ENCODE data around the gene CCDC43.
"Not testable (repeated sequence)": the region's sequence is repeated elsewhere in the genome, so short reads cannot be mapped to it uniquely, and the experiment has no call there.

CCDC43 gene

DNA sequence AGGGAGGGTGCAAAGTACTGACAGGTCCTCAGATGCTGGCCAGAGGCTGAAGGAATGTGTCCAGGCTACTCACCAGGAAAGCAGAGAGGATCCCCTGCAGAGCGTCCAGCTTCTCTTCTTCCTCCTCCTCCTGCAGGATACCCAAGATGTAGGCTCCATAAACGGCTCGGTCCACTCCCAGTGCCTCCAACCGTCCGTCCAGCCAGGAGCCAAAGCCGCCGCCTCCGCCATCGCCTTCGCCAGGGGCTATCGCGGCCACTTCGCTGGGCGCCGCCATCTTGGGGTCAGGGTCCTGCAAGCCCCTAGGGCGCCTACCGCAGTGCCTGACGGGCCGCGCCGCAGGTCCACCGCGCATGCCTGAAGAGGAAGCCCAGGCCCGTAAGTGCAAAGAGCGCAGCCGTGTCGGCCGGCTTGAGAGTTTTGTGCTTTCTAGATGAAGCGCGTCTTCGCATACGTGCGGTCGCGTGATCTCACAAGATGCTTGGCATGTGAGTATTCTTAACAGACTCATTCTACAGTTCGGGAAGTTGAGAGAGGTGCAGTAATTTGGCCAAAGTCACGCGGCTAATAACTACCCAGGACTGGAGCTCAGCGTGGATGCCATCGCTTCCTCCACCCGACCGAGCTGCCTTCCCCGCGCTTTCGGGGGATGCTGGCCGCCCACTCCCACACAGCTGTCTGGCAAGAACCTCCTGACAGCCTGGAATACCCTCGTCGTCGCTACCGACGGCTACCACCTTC, at the start of gene CCDC43:
Gene CCDC43 (minus strand): TSS at position 300 of the 741 bp plus-strand sequence. CDS start 23 bp downstream, at position 277.
- DNase-seq (ENCODE audit: low read depth in 2 of 3, low spot score in 1 of 3): peak; percentile 88 to 92 (median 92)

GRCh38 chr17:44738214-44738906, 48.8 kb upstream of the CCDC43 start:
- DNase-seq (ENCODE audit: low read depth in 2 of 3, low spot score in 1 of 3): no peak

GRCh38 chr17:44736551-44737240, 47.1 kb upstream of the CCDC43 start:
- no peak for DNase-seq (ENCODE audit: low read depth in 2 of 3, low spot score in 1 of 3)

DNA sequence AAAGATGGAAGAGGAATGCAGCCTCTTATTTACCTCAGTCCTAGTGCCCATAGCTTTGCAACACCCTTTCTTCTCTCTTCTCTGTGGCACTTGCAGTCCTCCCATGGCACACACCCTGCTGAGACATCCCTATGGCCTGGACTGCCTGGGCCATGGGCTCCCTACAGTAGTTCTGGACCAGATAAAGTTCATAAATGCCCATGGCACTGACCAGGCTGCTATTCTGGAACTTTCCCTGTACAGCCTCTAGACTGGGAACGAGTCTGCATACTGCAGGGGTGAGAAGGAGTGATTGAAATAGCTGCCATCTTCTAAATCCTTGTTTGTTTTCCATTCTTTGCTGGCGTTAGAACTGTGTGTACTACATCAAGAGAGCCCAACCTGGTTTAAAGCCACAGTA, 44.7 kb upstream of the CCDC43 start:
- no peak for DNase-seq (ENCODE audit: low read depth in 2 of 3, low spot score in 1 of 3)

DNA sequence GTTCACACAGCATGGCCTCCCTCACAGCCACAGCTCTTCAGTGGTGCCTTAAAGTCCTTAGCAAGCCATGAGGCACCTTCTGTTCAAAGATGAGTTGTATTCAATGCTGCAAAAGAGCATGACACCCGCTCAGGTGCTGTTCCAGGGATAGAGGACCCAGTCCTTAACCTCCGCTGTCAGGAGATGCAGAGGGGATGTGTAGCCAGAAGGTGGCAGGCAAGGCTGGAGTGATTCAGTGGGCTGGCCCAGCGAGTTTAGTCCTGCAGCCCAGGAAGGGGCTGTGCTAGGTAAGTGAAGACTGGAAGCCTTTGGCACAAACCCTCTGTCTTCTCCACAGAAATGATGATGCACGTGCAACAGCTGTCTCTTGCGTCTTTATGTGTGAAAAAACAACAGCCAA, 44.2 kb upstream of the CCDC43 start:
- no peak for DNase-seq (ENCODE audit: low read depth in 2 of 3, low spot score in 1 of 3)

DNA sequence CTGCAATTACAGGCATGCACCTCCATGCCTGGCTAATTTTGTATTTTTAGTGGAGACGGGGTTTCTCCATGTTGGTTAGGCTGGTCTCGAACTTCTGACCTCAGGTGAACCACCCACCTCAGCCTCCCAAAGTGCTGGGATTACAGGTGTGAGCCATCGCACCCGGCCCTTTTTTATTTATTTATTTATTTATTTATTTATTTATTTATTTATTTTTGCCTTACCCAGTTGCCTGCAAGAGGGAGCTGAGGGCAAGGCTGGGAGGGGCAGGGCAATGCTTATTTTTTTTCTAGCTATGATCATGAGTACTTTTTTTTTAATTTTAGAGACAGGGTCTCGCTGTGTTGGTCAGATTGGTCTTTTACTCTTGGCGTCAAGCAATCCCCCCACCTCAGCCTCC, 36.5 kb upstream of the CCDC43 start:
- DNase-seq (ENCODE audit: low read depth in 2 of 3, low spot score in 1 of 3): not testable (repeated sequence)

DNA sequence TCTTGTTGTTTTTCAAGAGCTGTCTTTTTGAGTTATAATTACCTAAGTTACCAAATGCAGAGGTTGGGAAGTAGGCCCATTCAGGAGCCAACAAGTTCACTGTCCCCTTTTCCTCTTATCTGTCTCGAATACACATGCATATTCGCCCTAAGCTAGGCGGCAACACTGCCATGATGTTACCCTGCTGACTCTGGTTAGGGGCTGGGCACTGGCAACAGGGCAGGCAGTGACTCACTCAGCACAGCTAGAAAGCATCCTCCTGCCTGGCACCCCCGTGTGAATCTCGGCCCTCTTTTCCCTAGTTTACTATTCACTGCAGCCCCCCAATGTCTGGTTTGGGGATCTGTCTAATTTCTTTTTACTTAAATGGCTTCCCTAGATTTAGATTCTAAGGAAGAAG, 32.7 kb upstream of the CCDC43 start:
- no peak for DNase-seq (ENCODE audit: low read depth in 2 of 3, low spot score in 1 of 3)

DNA sequence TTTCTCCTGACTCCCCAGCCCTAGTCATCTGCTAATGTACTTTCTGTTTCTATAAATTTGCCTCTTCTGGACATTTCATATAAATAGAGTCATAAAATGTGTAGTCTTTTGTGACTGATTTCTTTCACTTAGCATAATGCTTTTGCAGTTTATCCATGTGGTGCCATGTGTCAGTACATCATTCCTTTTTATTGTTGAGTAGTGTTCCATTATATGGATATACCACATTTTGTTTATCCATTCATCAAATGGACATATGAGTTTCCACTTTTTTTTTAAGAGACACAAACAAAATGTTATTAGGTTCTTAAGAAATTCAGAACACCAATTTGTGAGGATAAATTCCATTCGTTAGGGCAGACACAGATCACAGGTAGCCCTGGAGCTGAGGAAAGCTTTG, 29.9 kb upstream of the CCDC43 start:
- no peak for DNase-seq (ENCODE audit: low read depth in 2 of 3, low spot score in 1 of 3)

GRCh38 chr17:44708401-44709263, 19.1 kb upstream of the CCDC43 start, which contains the start of gene DBF4B:
TSS of gene DBF4B (plus strand) at chr17:44708665. CDS start at chr17:44708821, 156 bp downstream.
- DNase-seq (ENCODE audit: low read depth in 2 of 3, low spot score in 1 of 3): peak; percentile 71 to 93 (median 79)

GRCh38 chr17:44707755-44708400, 18.3 kb upstream of the CCDC43 start:
- DNase-seq (ENCODE audit: low read depth in 2 of 3, low spot score in 1 of 3): no peak

DNA sequence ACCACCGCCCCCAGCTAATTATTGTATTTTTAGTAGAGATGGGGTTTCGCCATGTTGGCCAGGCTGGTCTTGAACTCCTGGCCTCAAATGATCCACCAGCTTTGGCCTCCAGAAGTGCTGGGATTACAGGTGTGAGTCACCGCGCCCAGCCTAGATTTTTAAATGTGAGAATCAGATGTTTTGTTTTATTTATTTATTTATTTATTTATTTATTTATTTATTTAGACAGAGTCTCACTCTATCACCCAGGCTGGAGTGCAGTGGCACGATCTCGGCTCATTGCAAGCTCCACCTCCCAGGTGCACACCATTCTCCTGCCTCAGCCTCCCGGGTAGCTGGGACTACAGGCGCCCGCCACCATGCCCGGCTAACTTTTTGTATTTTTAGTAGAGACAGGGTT, 10.7 kb upstream of the CCDC43 start:
- DNase-seq (ENCODE audit: low read depth in 2 of 3, low spot score in 1 of 3): not testable (repeated sequence)

- no peak for DNase-seq (ENCODE audit: low read depth in 2 of 3, low spot score in 1 of 3)
These were observed 4.0 kb upstream of the CCDC43 start for GRCh38 chr17:44693609-44694008.

DNA sequence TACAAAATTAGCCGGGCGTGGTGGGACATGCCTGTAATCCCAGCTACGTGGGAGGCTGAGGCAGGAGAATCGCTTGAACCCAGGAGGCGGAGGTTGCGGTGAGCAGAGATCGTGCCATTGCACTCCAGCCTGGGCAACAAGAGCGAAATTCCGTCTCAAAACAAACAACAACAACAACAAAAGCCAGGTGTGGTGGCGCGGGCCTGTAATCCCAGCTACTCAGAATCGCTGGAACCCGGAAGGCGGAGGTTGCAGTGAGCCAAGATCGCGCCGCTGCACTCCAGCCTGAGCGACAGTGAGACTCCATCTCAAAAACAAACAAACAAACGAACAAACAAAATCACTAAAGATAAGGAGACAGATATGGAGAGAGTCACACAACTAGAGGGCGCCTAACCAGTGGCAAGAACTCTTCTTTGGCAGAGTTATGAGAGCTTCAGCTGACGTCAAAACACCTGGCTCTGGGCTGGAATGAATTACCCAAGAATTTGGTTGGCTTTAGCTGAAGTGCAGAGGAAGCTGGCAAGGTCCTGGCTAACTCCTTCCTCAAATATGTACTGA, 1.2 kb upstream of the CCDC43 start:
- DNase-seq (ENCODE audit: low read depth in 2 of 3, low spot score in 1 of 3): not testable (repeated sequence)

- no peak for DNase-seq (ENCODE audit: low read depth in 2 of 3, low spot score in 1 of 3)
These were observed 700 bp downstream of the CCDC43 start for GRCh38 chr17:44688675-44689476.

- DNase-seq (ENCODE audit: low read depth in 2 of 3, low spot score in 1 of 3): no peak
These were observed 1.4 kb downstream of the CCDC43 start for GRCh38 chr17:44688200-44688599.

DNA sequence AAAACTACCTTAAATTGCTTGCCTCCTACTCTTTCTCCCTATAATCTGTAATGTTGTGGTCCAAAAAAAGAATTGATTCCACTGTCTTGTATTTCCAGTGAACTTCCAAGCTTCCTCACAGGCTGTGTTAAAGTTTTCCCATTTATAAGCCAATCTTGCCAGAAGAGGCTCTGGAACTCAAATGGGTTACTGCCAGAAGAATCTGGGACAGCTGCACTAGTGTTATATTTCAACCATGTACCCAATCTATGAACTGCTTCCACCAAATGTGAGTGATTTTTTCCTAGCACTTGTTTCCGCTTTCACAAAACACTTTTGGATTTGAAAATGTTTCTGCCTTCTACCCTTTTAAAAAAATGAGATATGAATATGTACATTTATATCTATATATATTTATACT, 1.8 kb downstream of the CCDC43 start:
- DNase-seq (ENCODE audit: low read depth in 2 of 3, low spot score in 1 of 3): no peak

DNA sequence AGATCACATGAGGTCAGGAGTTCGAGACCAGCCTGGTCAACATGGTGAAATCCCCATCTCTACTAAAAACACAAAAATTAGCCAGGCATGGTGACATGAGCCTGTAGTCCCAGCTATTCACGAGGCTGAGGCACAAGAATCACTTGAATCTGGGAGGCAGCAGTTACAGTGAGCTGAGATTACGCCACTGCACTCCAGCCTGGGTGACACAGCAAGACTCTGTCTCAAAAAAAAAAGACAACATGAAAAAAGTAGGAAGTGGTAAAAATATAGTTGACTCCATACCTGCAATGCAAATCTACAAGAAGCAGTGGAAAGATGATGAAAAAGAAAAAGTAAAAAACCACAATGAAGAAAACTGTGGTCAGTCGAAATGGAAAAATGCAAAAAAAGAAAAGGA, 6.3 kb downstream of the CCDC43 start:
- DNase-seq (ENCODE audit: low read depth in 2 of 3, low spot score in 1 of 3): not testable (repeated sequence)

- no peak for DNase-seq (ENCODE audit: low read depth in 2 of 3, low spot score in 1 of 3)
These were observed 12.4 kb downstream of the CCDC43 start for GRCh38 chr17:44677136-44677535.

GRCh38 chr17:44673893-44674292, 15.7 kb downstream of the CCDC43 start:
- no peak for DNase-seq (ENCODE audit: low read depth in 2 of 3, low spot score in 1 of 3)
